ENCODE data around the gene TRIM21.
"Not testable (repeated sequence)": the region's sequence is repeated elsewhere in the genome, so short reads cannot be mapped to it uniquely, and the experiment has no call there.

The TRIM21 gene

GRCh38 chr11:4393209-4393857, at the start of gene TRIM21:
Gene TRIM21 (minus strand): TSS chr11:4393702. CDS start chr11:4390409, 3,293 bp downstream.
- DNase-seq = peak; percentile 96

GRCh38 chr11:4441515-4441914, 48.0 kb upstream of the TRIM21 start:
- no peak for DNase-seq

GRCh38 chr11:4436411-4436810, 42.9 kb upstream of the TRIM21 start:
- DNase-seq = no peak

GRCh38 chr11:4433856-4434255, 40.4 kb upstream of the TRIM21 start:
- DNase-seq = no peak

- DNase-seq = no peak
These were observed 36.5 kb upstream of the TRIM21 start for GRCh38 chr11:4430051-4430450.

- DNase-seq = no peak
These were observed 24.9 kb upstream of the TRIM21 start for GRCh38 chr11:4418403-4418802.

- no peak for DNase-seq
These were observed 23.3 kb upstream of the TRIM21 start for GRCh38 chr11:4416816-4417215.

- DNase-seq = no peak
These were observed 22.8 kb upstream of the TRIM21 start for GRCh38 chr11:4416306-4416705.

- not testable (repeated sequence) for DNase-seq
These were observed 12.7 kb upstream of the TRIM21 start for GRCh38 chr11:4406206-4406605.

- no peak for DNase-seq
These were observed 339 bp upstream of the TRIM21 start for GRCh38 chr11:4393858-4394223.

GRCh38 chr11:4388221-4388620, 5.3 kb downstream of the TRIM21 start:
- DNase-seq = no peak

GRCh38 chr11:4385978-4386740, 7.3 kb downstream of the TRIM21 start:
- no peak for DNase-seq

- peak; percentile 7 for DNase-seq
These were observed 11.6 kb downstream of the TRIM21 start for GRCh38 chr11:4381901-4382300.

GRCh38 chr11:4375431-4376140, 17.9 kb downstream of the TRIM21 start:
- DNase-seq = no peak

GRCh38 chr11:4370166-4370565, 23.3 kb downstream of the TRIM21 start:
- no peak for DNase-seq

- DNase-seq = no peak
These were observed 25.2 kb downstream of the TRIM21 start, which contains the start of gene OR52B4 for GRCh38 chr11:4368286-4368685. Gene OR52B4 (minus strand): TSS chr11:4368386. CDS start chr11:4368295, 91 bp downstream.

- not testable (repeated sequence) for DNase-seq
These were observed 45.4 kb downstream of the TRIM21 start for GRCh38 chr11:4348142-4348541.

- DNase-seq = not testable (repeated sequence)
These were observed 48.1 kb downstream of the TRIM21 start for GRCh38 chr11:4345366-4345765.

Measured in OCI-M1 (cell line).